Mesendoderm (in vitro differentiated cells): ENCODE data around the gene FCRL2.

Experiments
- DNase-seq: peaks from one replicate; pipeline ENCODE4 v3.0.0; 2013
- H2AK5ac ChIP-seq: 2 replicates; pipeline ENCODE4 v1.6.1; 2013; ENCODE audit warnings: low read length, inconsistent platforms
- H2BK120ac ChIP-seq: 2 replicates; pipeline ENCODE4 v1.6.1; 2013; ENCODE audit warnings: low read depth, mild to moderate bottlenecking, low read length, moderate library complexity, mixed read lengths
- H2BK15ac ChIP-seq: replicated peaks from 2 replicates; pipeline ENCODE4 v1.6.1; 2013; ENCODE audit warnings: low read depth, mild to moderate bottlenecking, moderate library complexity
- H2BK5ac ChIP-seq: 2 replicates; pipeline ENCODE4 v1.6.1; 2013; ENCODE audit warnings: low read length, inconsistent platforms
- H3K18ac ChIP-seq: 2 replicates; pipeline ENCODE4 v1.6.1; 2013; ENCODE audit warnings: mild to moderate bottlenecking, low read length, mixed read lengths
- H3K23ac ChIP-seq: one replicate; pipeline ENCODE4 v1.6.1; 2013; ENCODE audit warnings: low read length
- H3K27ac ChIP-seq: 2 replicates; pipeline ENCODE4 v1.5.1; 2013; ENCODE audit warnings: low read depth, mild to moderate bottlenecking, inconsistent platforms, low read length, moderate library complexity
- H3K27me3 ChIP-seq: 2 replicates; pipeline ENCODE4 v1.6.1; 2013; ENCODE audit warnings: low read length, control low read depth, mild to moderate bottlenecking, inconsistent platforms; ENCODE audit not compliant: insufficient read depth, poor library complexity
- H3K36me3 ChIP-seq: 2 replicates; pipeline ENCODE4 v1.6.1; 2013; ENCODE audit warnings: low read length, inconsistent platforms; ENCODE audit not compliant: control insufficient read depth, insufficient read depth
- H3K4ac ChIP-seq: one replicate; pipeline ENCODE4 v1.6.1; 2013; ENCODE audit warnings: low read depth, mild to moderate bottlenecking, low read length, moderate library complexity
- H3K4me1 ChIP-seq: 2 replicates; pipeline ENCODE4 v1.6.1; 2013; ENCODE audit warnings: low read depth, low read length, inconsistent platforms; ENCODE audit not compliant: control insufficient read depth
- H3K4me2 ChIP-seq: 2 replicates; pipeline ENCODE4 v1.6.1; 2013; ENCODE audit warnings: low read length
- H3K4me3 ChIP-seq: 2 replicates; pipeline ENCODE4 v1.5.1; 2013; ENCODE audit warnings: mild to moderate bottlenecking, low read length
- H3K56ac ChIP-seq: one replicate; pipeline ENCODE4 v1.6.1; 2013; ENCODE audit warnings: low read length
- H3K79me1 ChIP-seq: 2 replicates; pipeline ENCODE4 v1.6.1; 2013; ENCODE audit warnings: low read length, inconsistent platforms
- H3K79me2 ChIP-seq: 2 replicates; pipeline ENCODE4 v1.6.1; 2013; ENCODE audit warnings: mild to moderate bottlenecking, low read length; ENCODE audit not compliant: control insufficient read depth, insufficient read depth
- H3K9ac ChIP-seq: 2 replicates; pipeline ENCODE4 v1.6.1; 2013; ENCODE audit warnings: low read length, inconsistent platforms
- H4K5ac ChIP-seq: one replicate; pipeline ENCODE4 v1.6.1; 2013; ENCODE audit warnings: low read length
- H4K8ac ChIP-seq: one replicate; pipeline ENCODE4 v1.6.1; 2013; ENCODE audit warnings: low read depth, mild to moderate bottlenecking, control low read depth, low read length, moderate library complexity
- WGBS: extraction: QIAGEN DNeasy Blood & Tissue Kit; methylation state at CpG from one replicate; pipeline ENCODE4 v1.1.7; 2013; ENCODE audit warnings: low lambda C conversion rate, missing lambda C conversion rate; ENCODE audit not compliant: insufficient coverage; ENCODE audit errors: extremely low coverage; 5-methylcytosine and 5-hydroxymethylcytosine counted together

FCRL2 gene

GRCh38 chr1:157770442-157771043 is 6.4 kb downstream of the FCRL2 start:
- Histone ChIP-seq H3K4ac (no peak overlapping the region), H3K27ac (no peak overlapping the region), H3K4me3 (no peak overlapping the region), H3K4me2 (no peak overlapping the region), H2BK120ac (no peak overlapping the region), H3K4me1 (no peaks in the 10 kb centered on the region), H3K56ac (no peak overlapping the region), H3K18ac (no peak overlapping the region), H3K79me1 (no peaks in the 10 kb centered on the region), H3K27me3 (no peaks in the 10 kb centered on the region), H2BK15ac (no peak overlapping the region), H4K8ac (no peak overlapping the region), H2AK5ac (no peak overlapping the region), H2BK5ac (no peak overlapping the region), H3K79me2 (no peaks in the 10 kb centered on the region), H3K23ac (no peak overlapping the region), H3K9ac (no peak overlapping the region), H3K36me3 (no peaks in the 10 kb centered on the region), H4K5ac (no peak overlapping the region)
- DNase-seq = peak; percentile 65
- no CpG with 5 or more reads among the region's 9 CpGs for WGBS

GRCh38 chr1:157766792-157767191 is 10.1 kb downstream of the FCRL2 start:
- Histone ChIP-seq H4K5ac (no peak overlapping the region), H4K8ac (no peak overlapping the region), H3K18ac (no peak overlapping the region), H3K4me2 (no peak overlapping the region), H3K23ac (no peak overlapping the region), H2BK15ac (no peak overlapping the region), H3K79me1 (no peaks in the 10 kb centered on the region), H3K56ac (no peak overlapping the region), H3K4me1 (no peaks in the 10 kb centered on the region), H3K27me3 (no peaks in the 10 kb centered on the region), H2BK5ac (no peak overlapping the region), H3K27ac (no peak overlapping the region), H3K36me3 (no peaks in the 10 kb centered on the region), H3K4ac (no peak overlapping the region), H2AK5ac (no peak overlapping the region), H3K79me2 (no peaks in the 10 kb centered on the region), H3K4me3 (no peak overlapping the region), H3K9ac (no peak overlapping the region), H2BK120ac (no peak overlapping the region)
- no peak for DNase-seq

GRCh38 chr1:157758018-157758417 is 18.9 kb downstream of the FCRL2 start:
- WGBS = no CpG with 5 or more reads among the region's 4 CpGs
- H3K23ac ChIP-seq = no peak overlapping the region

GRCh38 chr1:157753611-157754010 is 23.3 kb downstream of the FCRL2 start:
- no peak overlapping the region for H3K23ac ChIP-seq
- H4K8ac ChIP-seq = no peak overlapping the region
- no peak overlapping the region for H2AK5ac ChIP-seq
- no peak overlapping the region for H2BK15ac ChIP-seq
- no peaks in the 10 kb centered on the region for H3K4me1 ChIP-seq
- no peaks in the 10 kb centered on the region for H3K79me1 ChIP-seq
- DNase-seq = peak; percentile 18
- H4K5ac ChIP-seq = no peak overlapping the region
- H3K4me2 ChIP-seq = no peak overlapping the region
- no peak overlapping the region for H3K4me3 ChIP-seq
- H3K27ac ChIP-seq = no peak overlapping the region
- H3K36me3 ChIP-seq = no peaks in the 10 kb centered on the region
- no CpG with 5 or more reads among the region's 1 CpG for WGBS
- no peak overlapping the region for H2BK5ac ChIP-seq
- no peak overlapping the region for H3K18ac ChIP-seq
- no peaks in the 10 kb centered on the region for H3K79me2 ChIP-seq
- H3K4ac ChIP-seq = no peak overlapping the region
- no peak overlapping the region for H3K9ac ChIP-seq
- no peak overlapping the region for H2BK120ac ChIP-seq
- no peaks in the 10 kb centered on the region for H3K27me3 ChIP-seq
- no peak overlapping the region for H3K56ac ChIP-seq

More at GRCh38 chr1:157758018-157758417, 18.9 kb downstream of the FCRL2 start:
- no peak overlapping the region for H4K5ac ChIP-seq
- no peak overlapping the region for H2BK5ac ChIP-seq
- no peak overlapping the region for H3K18ac ChIP-seq
- H3K4me1 ChIP-seq = no peaks in the 10 kb centered on the region
- H2BK120ac ChIP-seq = no peak overlapping the region
- H3K27ac ChIP-seq = no peak overlapping the region
- H3K4me2 ChIP-seq = no peak overlapping the region
- no peaks in the 10 kb centered on the region for H3K36me3 ChIP-seq
- H3K4ac ChIP-seq = no peak overlapping the region
- no peak overlapping the region for H2BK15ac ChIP-seq
- H3K9ac ChIP-seq = no peak overlapping the region
- H4K8ac ChIP-seq = no peak overlapping the region
- H2AK5ac ChIP-seq = no peak overlapping the region
- H3K56ac ChIP-seq = no peak overlapping the region
- H3K27me3 ChIP-seq = no peaks in the 10 kb centered on the region
- H3K79me1 ChIP-seq = no peaks in the 10 kb centered on the region
- no peaks in the 10 kb centered on the region for H3K79me2 ChIP-seq
- H3K4me3 ChIP-seq = no peak overlapping the region
- no peak for DNase-seq

- Histone ChIP-seq H3K23ac (no peak overlapping the region), H3K18ac (no peak overlapping the region), H4K5ac (no peak overlapping the region), H3K4ac (no peak overlapping the region), H3K4me2 (no peak overlapping the region), H2BK15ac (no peak overlapping the region), H3K36me3 (no peaks in the 10 kb centered on the region), H3K79me1 (no peaks in the 10 kb centered on the region), H3K27ac (no peak overlapping the region), H2BK5ac (no peak overlapping the region), H3K4me3 (no peak overlapping the region), H4K8ac (no peak overlapping the region), H3K79me2 (no peaks in the 10 kb centered on the region), H3K4me1 (no peaks in the 10 kb centered on the region), H3K9ac (no peak overlapping the region), H2BK120ac (no peak overlapping the region), H3K27me3 (no peaks in the 10 kb centered on the region), H2AK5ac (no peak overlapping the region), H3K56ac (no peak overlapping the region)
- DNase-seq = peak; percentile 23
- WGBS = no CpG with 5 or more reads among the region's 3 CpGs
These were observed 25.6 kb downstream of the FCRL2 start for GRCh38 chr1:157751283-157751682.

DNA sequence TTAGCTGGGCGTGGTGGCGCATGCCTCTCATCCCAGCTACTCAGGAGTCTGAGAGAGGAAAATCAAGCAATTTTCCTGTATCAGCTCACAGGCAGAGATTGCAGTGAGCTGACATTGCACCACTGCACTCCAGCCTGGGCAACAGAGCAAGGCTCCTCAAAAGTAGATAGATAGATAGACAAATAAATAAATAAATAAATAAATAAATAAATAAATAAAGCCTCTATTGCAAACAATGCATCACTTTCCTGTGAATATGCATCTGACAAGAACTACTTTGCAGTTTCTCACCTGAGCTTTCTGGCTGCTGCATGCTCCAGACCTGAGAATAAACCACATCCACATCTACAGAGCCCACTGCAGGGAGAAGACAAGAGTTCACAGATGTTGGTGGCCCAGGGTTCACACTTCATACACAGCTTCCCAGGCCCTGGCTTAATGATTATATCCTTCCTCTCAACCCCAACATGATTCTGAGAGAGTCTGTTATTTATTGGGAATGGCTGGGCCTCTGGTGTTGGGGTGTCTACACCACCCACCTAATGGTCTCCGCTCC is 28.6 kb downstream of the FCRL2 start:
- Histone ChIP-seq H3K23ac (no peak overlapping the region), H4K5ac (no peak overlapping the region), H3K9ac (no peak overlapping the region), H3K4ac (no peak overlapping the region), H3K4me2 (no peak overlapping the region), H3K36me3 (no peaks in the 10 kb centered on the region), H3K79me1 (no peaks in the 10 kb centered on the region), H3K27ac (no peak overlapping the region), H2BK5ac (no peak overlapping the region), H2BK15ac (no peak overlapping the region), H2BK120ac (no peak overlapping the region), H3K56ac (no peak overlapping the region), H4K8ac (no peak overlapping the region), H3K18ac (no peak overlapping the region), H3K27me3 (no peaks in the 10 kb centered on the region), H3K79me2 (no peaks in the 10 kb centered on the region), H2AK5ac (no peak overlapping the region), H3K4me1 (no peaks in the 10 kb centered on the region), H3K4me3 (no peak overlapping the region)
- DNase-seq = no peak
- WGBS = no CpG with 5 or more reads among the region's 3 CpGs
